Measurements from ENCODE around the gene SLC38A11. TPM values are rescaled to one million over a fixed set of nuclear protein-coding genes. Genes with fewer than 3 reads are reported as not detected.
A peak's percentile ranks its signal among the peaks of the same experiment; 100 is the strongest.

Gene SLC38A11
- total and polyA plus RNA-seq, 2 of the 13 experiments (the other 11 are each of a cell fraction or from before 2014, with no cell fraction given): 14.0 to 14.3 TPM

DNA sequence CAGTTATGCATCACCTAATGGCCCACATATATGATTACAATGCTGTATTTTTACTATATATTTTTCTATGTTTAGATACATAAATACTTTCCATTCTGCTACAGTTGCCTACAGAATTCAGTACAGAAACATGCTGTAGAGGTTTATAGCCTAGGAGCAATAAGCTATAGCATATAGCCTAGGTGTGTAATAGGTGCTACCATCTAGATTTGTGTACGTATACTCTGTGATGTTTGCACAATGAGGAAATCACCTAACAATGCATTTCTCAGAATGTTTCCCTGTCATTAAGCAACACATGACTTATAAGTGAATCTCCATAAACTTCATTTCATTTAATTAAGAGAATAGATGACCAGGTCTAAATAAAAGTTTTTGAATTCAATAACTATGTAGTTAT is 43.5 kb downstream of the SLC38A11 start (continued):
- TF ChIP-seq, protein P1, sequence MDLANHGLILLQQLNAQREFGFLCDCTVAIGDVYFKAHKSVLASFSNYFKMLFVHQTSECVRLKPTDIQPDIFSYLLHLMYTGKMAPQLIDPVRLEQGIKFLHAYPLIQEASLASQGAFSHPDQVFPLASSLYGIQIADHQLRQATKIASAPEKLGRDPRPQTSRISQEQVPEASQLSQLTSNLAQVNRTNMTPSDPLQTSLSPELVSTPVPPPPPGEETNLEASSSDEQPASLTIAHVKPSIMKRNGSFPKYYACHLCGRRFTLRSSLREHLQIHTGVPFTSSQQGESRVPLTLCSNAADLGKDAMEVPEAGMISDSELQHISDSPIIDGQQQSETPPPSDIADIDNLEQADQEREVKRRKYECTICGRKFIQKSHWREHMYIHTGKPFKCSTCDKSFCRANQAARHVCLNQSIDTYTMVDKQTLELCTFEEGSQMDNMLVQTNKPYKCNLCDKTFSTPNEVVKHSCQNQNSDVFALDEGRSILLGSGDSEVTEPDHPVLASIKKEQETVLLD (CRISPR knock-in tag; IDR thresholded peaks at IDR 0.05; ENCODE audit: low read depth): no peak
- TF ChIP-seq, protein P2, sequence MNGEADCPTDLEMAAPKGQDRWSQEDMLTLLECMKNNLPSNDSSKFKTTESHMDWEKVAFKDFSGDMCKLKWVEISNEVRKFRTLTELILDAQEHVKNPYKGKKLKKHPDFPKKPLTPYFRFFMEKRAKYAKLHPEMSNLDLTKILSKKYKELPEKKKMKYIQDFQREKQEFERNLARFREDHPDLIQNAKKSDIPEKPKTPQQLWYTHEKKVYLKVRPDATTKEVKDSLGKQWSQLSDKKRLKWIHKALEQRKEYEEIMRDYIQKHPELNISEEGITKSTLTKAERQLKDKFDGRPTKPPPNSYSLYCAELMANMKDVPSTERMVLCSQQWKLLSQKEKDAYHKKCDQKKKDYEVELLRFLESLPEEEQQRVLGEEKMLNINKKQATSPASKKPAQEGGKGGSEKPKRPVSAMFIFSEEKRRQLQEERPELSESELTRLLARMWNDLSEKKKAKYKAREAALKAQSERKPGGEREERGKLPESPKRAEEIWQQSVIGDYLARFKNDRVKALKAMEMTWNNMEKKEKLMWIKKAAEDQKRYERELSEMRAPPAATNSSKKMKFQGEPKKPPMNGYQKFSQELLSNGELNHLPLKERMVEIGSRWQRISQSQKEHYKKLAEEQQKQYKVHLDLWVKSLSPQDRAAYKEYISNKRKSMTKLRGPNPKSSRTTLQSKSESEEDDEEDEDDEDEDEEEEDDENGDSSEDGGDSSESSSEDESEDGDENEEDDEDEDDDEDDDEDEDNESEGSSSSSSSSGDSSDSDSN (CRISPR knock-in tag; IDR thresholded peaks at IDR 0.05): no peak
- TF ChIP-seq MXD4 (CRISPR knock-in tag; IDR thresholded peaks at IDR 0.05) (no peak), DNMT3B (CRISPR knock-in tag; conservative IDR thresholded peaks at IDR 0.05) (no peak), KAT8 (CRISPR knock-in tag; IDR thresholded peaks at IDR 0.05) (0 out of 2 replicates have a peak, but pooled peaks have one; percentile 15), TAF1 (CRISPR knock-in tag; IDR thresholded peaks at IDR 0.05) (no peak), ZNF777 (CRISPR knock-in tag; IDR thresholded peaks at IDR 0.05) (no peak), NFYB (CRISPR knock-in tag; IDR thresholded peaks at IDR 0.05) (no peak), ZNF607 (CRISPR knock-in tag; IDR thresholded peaks at IDR 0.05; ENCODE audit: borderline replicate concordance) (no peak), ZNF775 (CRISPR knock-in tag; IDR thresholded peaks at IDR 0.05; ENCODE audit: borderline replicate concordance) (no peak), ZNF652 (CRISPR knock-in tag; IDR thresholded peaks at IDR 0.05; ENCODE audit: borderline replicate concordance, low read depth) (no peak), TEAD3 (CRISPR knock-in tag; optimal IDR thresholded peaks at IDR 0.05; ENCODE audit: borderline replicate concordance) (peak; percentile 51), ZNF768 (CRISPR knock-in tag; IDR thresholded peaks at IDR 0.05) (no peak), ZNF543 (CRISPR knock-in tag; IDR thresholded peaks at IDR 0.05) (no peak), MED8 (CRISPR knock-in tag; IDR thresholded peaks at IDR 0.05; ENCODE audit: insufficient replicate concordance) (no peak), SMARCC2 (IDR thresholded peaks at IDR 0.05) (no peak), ZNF30 (CRISPR knock-in tag; IDR thresholded peaks at IDR 0.05) (no peak), ZNF850 (CRISPR knock-in tag; conservative IDR thresholded peaks at IDR 0.05) (0 out of 2 replicates have a peak, but pooled peaks have one; percentile 57)
- TF ChIP-seq, protein P3, sequence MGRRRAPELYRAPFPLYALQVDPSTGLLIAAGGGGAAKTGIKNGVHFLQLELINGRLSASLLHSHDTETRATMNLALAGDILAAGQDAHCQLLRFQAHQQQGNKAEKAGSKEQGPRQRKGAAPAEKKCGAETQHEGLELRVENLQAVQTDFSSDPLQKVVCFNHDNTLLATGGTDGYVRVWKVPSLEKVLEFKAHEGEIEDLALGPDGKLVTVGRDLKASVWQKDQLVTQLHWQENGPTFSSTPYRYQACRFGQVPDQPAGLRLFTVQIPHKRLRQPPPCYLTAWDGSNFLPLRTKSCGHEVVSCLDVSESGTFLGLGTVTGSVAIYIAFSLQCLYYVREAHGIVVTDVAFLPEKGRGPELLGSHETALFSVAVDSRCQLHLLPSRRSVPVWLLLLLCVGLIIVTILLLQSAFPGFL (CRISPR knock-in tag; IDR thresholded peaks at IDR 0.05): no peak
- TF ChIP-seq, protein P4, sequence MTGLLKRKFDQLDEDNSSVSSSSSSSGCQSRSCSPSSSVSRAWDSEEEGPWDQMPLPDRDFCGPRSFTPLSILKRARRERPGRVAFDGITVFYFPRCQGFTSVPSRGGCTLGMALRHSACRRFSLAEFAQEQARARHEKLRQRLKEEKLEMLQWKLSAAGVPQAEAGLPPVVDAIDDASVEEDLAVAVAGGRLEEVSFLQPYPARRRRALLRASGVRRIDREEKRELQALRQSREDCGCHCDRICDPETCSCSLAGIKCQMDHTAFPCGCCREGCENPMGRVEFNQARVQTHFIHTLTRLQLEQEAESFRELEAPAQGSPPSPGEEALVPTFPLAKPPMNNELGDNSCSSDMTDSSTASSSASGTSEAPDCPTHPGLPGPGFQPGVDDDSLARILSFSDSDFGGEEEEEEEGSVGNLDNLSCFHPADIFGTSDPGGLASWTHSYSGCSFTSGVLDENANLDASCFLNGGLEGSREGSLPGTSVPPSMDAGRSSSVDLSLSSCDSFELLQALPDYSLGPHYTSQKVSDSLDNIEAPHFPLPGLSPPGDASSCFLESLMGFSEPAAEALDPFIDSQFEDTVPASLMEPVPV (CRISPR knock-in tag; IDR thresholded peaks at IDR 0.05): no peak
- TF ChIP-seq, protein P5, sequence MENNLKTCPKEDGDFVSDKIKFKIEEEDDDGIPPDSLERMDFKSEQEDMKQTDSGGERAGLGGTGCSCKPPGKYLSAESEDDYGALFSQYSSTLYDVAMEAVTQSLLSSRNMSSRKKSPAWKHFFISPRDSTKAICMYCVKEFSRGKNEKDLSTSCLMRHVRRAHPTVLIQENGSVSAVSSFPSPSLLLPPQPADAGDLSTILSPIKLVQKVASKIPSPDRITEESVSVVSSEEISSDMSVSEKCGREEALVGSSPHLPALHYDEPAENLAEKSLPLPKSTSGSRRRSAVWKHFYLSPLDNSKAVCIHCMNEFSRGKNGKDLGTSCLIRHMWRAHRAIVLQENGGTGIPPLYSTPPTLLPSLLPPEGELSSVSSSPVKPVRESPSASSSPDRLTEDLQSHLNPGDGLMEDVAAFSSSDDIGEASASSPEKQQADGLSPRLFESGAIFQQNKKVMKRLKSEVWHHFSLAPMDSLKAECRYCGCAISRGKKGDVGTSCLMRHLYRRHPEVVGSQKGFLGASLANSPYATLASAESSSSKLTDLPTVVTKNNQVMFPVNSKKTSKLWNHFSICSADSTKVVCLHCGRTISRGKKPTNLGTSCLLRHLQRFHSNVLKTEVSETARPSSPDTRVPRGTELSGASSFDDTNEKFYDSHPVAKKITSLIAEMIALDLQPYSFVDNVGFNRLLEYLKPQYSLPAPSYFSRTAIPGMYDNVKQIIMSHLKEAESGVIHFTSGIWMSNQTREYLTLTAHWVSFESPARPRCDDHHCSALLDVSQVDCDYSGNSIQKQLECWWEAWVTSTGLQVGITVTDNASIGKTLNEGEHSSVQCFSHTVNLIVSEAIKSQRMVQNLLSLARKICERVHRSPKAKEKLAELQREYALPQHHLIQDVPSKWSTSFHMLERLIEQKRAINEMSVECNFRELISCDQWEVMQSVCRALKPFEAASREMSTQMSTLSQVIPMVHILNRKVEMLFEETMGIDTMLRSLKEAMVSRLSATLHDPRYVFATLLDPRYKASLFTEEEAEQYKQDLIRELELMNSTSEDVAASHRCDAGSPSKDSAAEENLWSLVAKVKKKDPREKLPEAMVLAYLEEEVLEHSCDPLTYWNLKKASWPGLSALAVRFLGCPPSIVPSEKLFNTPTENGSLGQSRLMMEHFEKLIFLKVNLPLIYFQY (CRISPR knock-in tag; IDR thresholded peaks at IDR 0.05; ENCODE audit: borderline replicate concordance): no peak

All from HepG2 (cell line).